KG1 (cell line): ENCODE results near the gene RHO.
"Not testable (repeated sequence)": the region's sequence is repeated elsewhere in the genome, so short reads cannot be mapped to it uniquely, and the experiment has no call there.

Experiments used
- DNase-seq: peaks from one replicate; lab custom pipeline; 2025; lab: John Stamatoyannopoulos, UW

Gene RHO

GRCh38 chr3:129543156-129543790 is 14.8 kb downstream of the RHO start, which contains the start of gene H1-8:
H1-8 (plus strand) TSS chr3:129543175; CDS start chr3:129543219, 44 bp downstream.
- no peak for DNase-seq

- no peak for DNase-seq
These were observed 15.6 kb downstream of the RHO start for GRCh38 chr3:129543999-129544398.

GRCh38 chr3:129545951-129546350 is 17.5 kb downstream of the RHO start:
- not testable (repeated sequence) for DNase-seq

GRCh38 chr3:129547241-129547640 is 18.8 kb downstream of the RHO start:
- DNase-seq: no peak

- DNase-seq: no peak
These were observed 19.9 kb downstream of the RHO start for GRCh38 chr3:129548104-129548965.

- DNase-seq: no peak
These were observed 20.8 kb downstream of the RHO start for GRCh38 chr3:129549006-129549800.

- DNase-seq: no peak
These were observed 21.4 kb downstream of the RHO start for GRCh38 chr3:129549805-129550204.

GRCh38 chr3:129552287-129553050 is 24.0 kb downstream of the RHO start:
- DNase-seq: no peak

GRCh38 chr3:129553171-129553570 is 24.7 kb downstream of the RHO start:
- no peak for DNase-seq

GRCh38 chr3:129553719-129554118 is 25.3 kb downstream of the RHO start:
- no peak for DNase-seq

- no peak for DNase-seq
These were observed 26.1 kb downstream of the RHO start for GRCh38 chr3:129554356-129555152.

- DNase-seq: no peak
These were observed 26.7 kb downstream of the RHO start for GRCh38 chr3:129555153-129555550.

GRCh38 chr3:129555616-129556357 is 27.3 kb downstream of the RHO start:
- DNase-seq: no peak

GRCh38 chr3:129556358-129556695 is 27.9 kb downstream of the RHO start:
- no peak for DNase-seq

- no peak for DNase-seq
These were observed 28.6 kb downstream of the RHO start for GRCh38 chr3:129556890-129557547.

- no peak for DNase-seq
These were observed 29.1 kb downstream of the RHO start for GRCh38 chr3:129557548-129557894.

GRCh38 chr3:129558081-129558771 is 29.8 kb downstream of the RHO start:
- DNase-seq: no peak

GRCh38 chr3:129558772-129559564 is 30.5 kb downstream of the RHO start:
- DNase-seq: no peak
